AG04450 (cell line): ENCODE measurements around the gene SCGB1C2. TPM values are rescaled to one million over a fixed set of nuclear protein-coding genes. Genes with fewer than 3 reads are reported as not detected.

Experiments
- CTCF ChIA-PET: fragments of 300-600, 350-600 bp; formaldehyde crosslinking; extraction: SDS; loops from one replicate; lab custom pipeline; 2022; ENCODE audit warnings: antibody characterized with exemption, inconsistent platforms; lab: Charles Lee
- POLR2A ChIA-PET: fragments of 350-600 bp; formaldehyde crosslinking; extraction: SDS; loops from one replicate; lab custom pipeline; 2021; ENCODE audit warnings: antibody characterized with exemption, inconsistent platforms; lab: Yijun Ruan, JAX
- DNase-seq: peaks from one replicate; pipeline ENCODE4 v3.0.0-alpha.2; 2011; ENCODE audit warnings: low read depth, low spot score
- H3K27ac ChIP-seq: one replicate; pipeline ENCODE4 v1.5.1; 2012; ENCODE audit warnings: low read depth, low read length, control low read depth
- H3K27me3 ChIP-seq: one replicate; pipeline ENCODE4 v1.6.0; 2012; ENCODE audit warnings: low read length; ENCODE audit not compliant: control insufficient read depth, insufficient read depth
- H3K4me3 ChIP-seq: 2 replicates; pipeline ENCODE4 v1.5.1; 2011; ENCODE audit warnings: mild to moderate bottlenecking, low read depth, low read length, control low read depth
- H3K9me3 ChIP-seq: 2 replicates; pipeline ENCODE4 v1.5.1; 2012; ENCODE audit warnings: low read length; ENCODE audit not compliant: control insufficient read depth, insufficient read depth
- polyA plus RNA-seq: library from polyadenylated mRNA; depleted of rRNA; stranded (reverse); fragments of >200 nt; gene quantifications from 2 replicates; pipeline ENCODE4 v1.2.3, GENCODE V29; 2011
- TF ChIP-seq, protein P1 (sequence below): IDR thresholded peaks from 2 replicates; pipeline ENCODE4 v1.5.1; 2011; ENCODE audit warnings: low read depth, low read length, control low read depth, inconsistent platforms

The SCGB1C2 gene
- polyA plus RNA-seq, 1 experiment, result not detected

GRCh38 chr17:145671-146541 is 8.5 kb downstream of the SCGB1C2 start:
- Histone ChIP-seq H3K27me3 (peaks cover 5% of the 10 kb centered on the region), H3K27ac (no peak overlapping the region), H3K9me3 (no peaks in the 10 kb centered on the region), H3K4me3 (no peak overlapping the region)
- TF ChIP-seq, protein P1, sequence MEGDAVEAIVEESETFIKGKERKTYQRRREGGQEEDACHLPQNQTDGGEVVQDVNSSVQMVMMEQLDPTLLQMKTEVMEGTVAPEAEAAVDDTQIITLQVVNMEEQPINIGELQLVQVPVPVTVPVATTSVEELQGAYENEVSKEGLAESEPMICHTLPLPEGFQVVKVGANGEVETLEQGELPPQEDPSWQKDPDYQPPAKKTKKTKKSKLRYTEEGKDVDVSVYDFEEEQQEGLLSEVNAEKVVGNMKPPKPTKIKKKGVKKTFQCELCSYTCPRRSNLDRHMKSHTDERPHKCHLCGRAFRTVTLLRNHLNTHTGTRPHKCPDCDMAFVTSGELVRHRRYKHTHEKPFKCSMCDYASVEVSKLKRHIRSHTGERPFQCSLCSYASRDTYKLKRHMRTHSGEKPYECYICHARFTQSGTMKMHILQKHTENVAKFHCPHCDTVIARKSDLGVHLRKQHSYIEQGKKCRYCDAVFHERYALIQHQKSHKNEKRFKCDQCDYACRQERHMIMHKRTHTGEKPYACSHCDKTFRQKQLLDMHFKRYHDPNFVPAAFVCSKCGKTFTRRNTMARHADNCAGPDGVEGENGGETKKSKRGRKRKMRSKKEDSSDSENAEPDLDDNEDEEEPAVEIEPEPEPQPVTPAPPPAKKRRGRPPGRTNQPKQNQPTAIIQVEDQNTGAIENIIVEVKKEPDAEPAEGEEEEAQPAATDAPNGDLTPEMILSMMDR, result no peak
- CTCF ChIA-PET, result interaction anchor here (0.8 to 2.0 kb wide), 2 partner anchors 242 to 554 kb away, joined by 3 to 8 read pairs; no protein-coding TSS in a partner anchor
- POLR2A ChIA-PET, result no interaction called here
- DNase-seq, result no peak

DNA sequence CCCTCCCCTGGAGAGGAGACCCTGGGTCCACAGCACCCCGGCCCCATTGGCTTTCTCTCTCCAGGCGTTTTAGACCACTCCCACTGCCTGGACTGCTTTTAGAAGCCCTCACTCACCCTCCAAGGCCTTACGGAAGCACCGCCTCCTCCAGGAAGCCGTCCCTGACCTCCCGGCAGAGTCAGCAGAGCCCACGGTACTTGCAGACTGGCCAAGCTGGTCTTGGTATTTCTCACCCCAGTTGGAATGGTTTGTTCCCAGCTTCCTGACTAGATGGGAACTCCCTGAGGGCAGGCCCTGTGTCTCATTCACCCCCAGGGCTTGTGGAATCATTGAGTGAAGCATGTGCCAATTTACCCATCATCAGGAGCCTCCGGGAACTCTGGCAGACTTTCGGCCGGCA is 9.2 kb downstream of the SCGB1C2 start:
- TF ChIP-seq, protein P1, result no peak
- no peak for DNase-seq
- H3K27ac ChIP-seq, result no peak overlapping the region
- H3K4me3 ChIP-seq, result no peak overlapping the region
- peaks cover 5% of the 10 kb centered on the region for H3K27me3 ChIP-seq
- CTCF ChIA-PET, result no interaction called here
- POLR2A ChIA-PET, result no interaction called here
- no peaks in the 10 kb centered on the region for H3K9me3 ChIP-seq

- TF ChIP-seq, protein P1, result no peak
- no peaks in the 10 kb centered on the region for H3K9me3 ChIP-seq
- CTCF ChIA-PET, result no interaction called here
- peaks cover 5% of the 10 kb centered on the region for H3K27me3 ChIP-seq
- POLR2A ChIA-PET, result no interaction called here
- no peak overlapping the region for H3K4me3 ChIP-seq
- no peak overlapping the region for H3K27ac ChIP-seq
- no peak for DNase-seq
Observed at GRCh38 chr17:146983-147761, 9.8 kb downstream of the SCGB1C2 start.

DNA sequence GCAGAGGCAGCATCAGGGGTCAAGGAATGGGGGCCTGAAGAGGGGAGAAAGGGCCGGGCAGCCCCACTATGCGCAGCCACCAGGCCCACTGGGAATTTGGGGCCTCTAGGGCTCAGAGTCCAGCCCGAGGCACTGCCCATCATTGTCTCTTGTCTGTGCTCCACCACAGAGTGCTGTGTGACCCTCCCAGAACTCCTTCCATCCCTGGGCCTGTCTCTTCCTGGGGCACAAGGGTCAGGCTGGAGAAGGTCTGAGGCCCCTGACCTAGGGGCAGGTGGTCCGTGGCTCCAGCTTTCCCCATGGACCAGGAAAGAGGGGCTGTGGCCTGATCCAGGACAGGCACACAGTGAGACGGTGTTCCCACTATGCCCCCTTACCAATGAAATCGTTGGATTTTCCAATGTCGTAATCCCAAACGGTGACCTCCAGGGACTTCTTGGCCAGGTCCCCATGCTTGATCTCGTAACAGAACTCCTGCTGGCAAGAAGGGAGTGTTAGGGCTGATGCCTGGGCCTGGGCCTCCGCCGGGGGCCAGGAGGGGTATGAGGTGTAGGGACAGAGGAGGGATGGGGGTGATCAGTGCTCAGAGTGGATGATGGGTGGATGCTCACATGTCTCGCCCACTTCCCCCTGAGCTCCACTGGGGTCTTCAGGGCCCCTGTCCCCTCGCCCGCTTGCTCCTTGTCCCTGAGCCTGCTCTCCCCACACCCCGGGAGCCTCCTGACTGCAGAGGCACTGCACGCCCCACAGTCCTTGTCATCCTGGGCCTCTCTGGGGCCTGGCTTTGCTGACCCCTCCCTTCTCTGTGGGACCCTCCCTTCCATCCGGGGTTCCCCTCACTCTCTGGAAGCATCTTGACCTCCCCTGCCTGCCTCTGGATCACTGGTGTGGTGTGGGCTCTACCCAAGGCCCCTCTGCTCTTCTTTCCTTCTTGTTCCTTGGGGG is 10.7 kb downstream of the SCGB1C2 start:
- ChIA-PET POLR2A (no interaction called here), CTCF (interaction anchor here (0.9 kb wide), 1 partner anchor 552 kb away, joined by 5 read pairs; no protein-coding TSS in a partner anchor)
- TF ChIP-seq, protein P1, result no peak
- Histone ChIP-seq H3K9me3 (no peaks in the 10 kb centered on the region; the same call in 1 of the 2 replicates), H3K27me3 (peaks cover 3% of the 10 kb centered on the region), H3K27ac (no peak overlapping the region), H3K4me3 (no peak overlapping the region)
- DNase-seq, result no peak
